AG04450 (cell line): ENCODE results near the gene MAN1C1. TPM values are rescaled to one million over a fixed set of nuclear protein-coding genes. Genes with fewer than 3 reads are reported as not detected.

Experiments
- CTCF ChIA-PET: fragments of 300-600, 350-600 bp; formaldehyde crosslinking; extraction: SDS; loops from one replicate; lab custom pipeline; 2022; ENCODE audit warnings: antibody characterized with exemption, inconsistent platforms; lab: Charles Lee
- POLR2A ChIA-PET: fragments of 350-600 bp; formaldehyde crosslinking; extraction: SDS; loops from one replicate; lab custom pipeline; 2021; ENCODE audit warnings: antibody characterized with exemption, inconsistent platforms; lab: Yijun Ruan, JAX
- DNase-seq: peaks from one replicate; pipeline ENCODE4 v3.0.0-alpha.2; 2011; ENCODE audit warnings: low read depth, low spot score
- H3K27ac ChIP-seq: one replicate; pipeline ENCODE4 v1.5.1; 2012; ENCODE audit warnings: low read depth, low read length, control low read depth
- H3K27me3 ChIP-seq: one replicate; pipeline ENCODE4 v1.6.0; 2012; ENCODE audit warnings: low read length; ENCODE audit not compliant: control insufficient read depth, insufficient read depth
- H3K4me3 ChIP-seq: 2 replicates; pipeline ENCODE4 v1.5.1; 2011; ENCODE audit warnings: mild to moderate bottlenecking, low read depth, low read length, control low read depth
- H3K9me3 ChIP-seq: 2 replicates; pipeline ENCODE4 v1.5.1; 2012; ENCODE audit warnings: low read length; ENCODE audit not compliant: control insufficient read depth, insufficient read depth
- CTCF ChIP-seq: IDR thresholded peaks from 2 replicates; pipeline ENCODE4 v1.5.1; 2011; ENCODE audit warnings: low read depth, low read length, control low read depth, inconsistent platforms
- polyA plus RNA-seq: library from polyadenylated mRNA; depleted of rRNA; stranded (reverse); fragments of >200 nt; gene quantifications from 2 replicates; pipeline ENCODE4 v1.2.3, GENCODE V29; 2011

Gene MAN1C1
- polyA plus RNA-seq, 1 experiment = 16.9 TPM

- no peak for DNase-seq
- CTCF ChIA-PET = interaction anchor here (0.5 to 1.6 kb wide), 2 partner anchors 181 to 357 kb away, joined by 3 to 6 read pairs; no protein-coding TSS in a partner anchor
- POLR2A ChIA-PET = no interaction called here
Measured at GRCh38 chr1:25614501-25615171, 2.0 kb upstream of the MAN1C1 start.

GRCh38 chr1:25615172-25615541, 1.4 kb upstream of the MAN1C1 start:
- ChIA-PET POLR2A (no interaction called here), CTCF (interaction anchor here (0.5 to 1.6 kb wide), 2 partner anchors 180 to 358 kb away, joined by 3 to 6 read pairs; no protein-coding TSS in a partner anchor)
- Histone ChIP-seq H3K27me3 (peaks cover 33% of the 10 kb centered on the region), H3K4me3 (no peak overlapping the region), H3K27ac (no peak overlapping the region), H3K9me3 (no peaks in the 10 kb centered on the region; the same call in 1 of the 2 replicates)
- no peak for DNase-seq
- no peak for TF ChIP-seq CTCF

More at GRCh38 chr1:25614501-25615171, 2.0 kb upstream of the MAN1C1 start:
- Histone ChIP-seq H3K9me3 (no peaks in the 10 kb centered on the region; the same call in 1 of the 2 replicates), H3K4me3 (no peak overlapping the region), H3K27ac (peak overlapping the region; percentile 21), H3K27me3 (peaks cover 33% of the 10 kb centered on the region)
- TF ChIP-seq CTCF = no peak

- Histone ChIP-seq H3K27me3 (peaks cover 38% of the 10 kb centered on the region), H3K9me3 (no peaks in the 10 kb centered on the region; the same call in 1 of the 2 replicates), H3K4me3 (peak overlapping the region; percentile 62), H3K27ac (no peak overlapping the region)
- POLR2A ChIA-PET = interaction anchor here (0.7 kb wide), 1 partner anchor 18 kb away, joined by 3 read pairs; no protein-coding TSS in a partner anchor
- CTCF ChIA-PET = interaction anchor here (0.6 to 1.6 kb wide), 2 partner anchors 180 to 195 kb away, joined by 3 read pairs; no protein-coding TSS in a partner anchor
- no peak for TF ChIP-seq CTCF
- DNase-seq = no peak
Measured at GRCh38 chr1:25615563-25616094, 962 bp upstream of the MAN1C1 start.

- DNase-seq = no peak
- TF ChIP-seq CTCF = no peak
- Histone ChIP-seq H3K9me3 (no peaks in the 10 kb centered on the region; the same call in 1 of the 2 replicates), H3K4me3 (peak overlapping the region; percentile 62), H3K27ac (no peak overlapping the region), H3K27me3 (peaks cover 31% of the 10 kb centered on the region)
- ChIA-PET POLR2A (no interaction called here), CTCF (interaction anchor here (0.6 to 0.7 kb wide), 2 partner anchors 179 to 193 kb away, joined by 3 read pairs; no protein-coding TSS in a partner anchor)
Measured at GRCh38 chr1:25616987-25617624, 515 bp downstream of the MAN1C1 start.
